ENCODE measurements around the gene ZNF862. TPM values are rescaled to one million over a fixed set of nuclear protein-coding genes. Genes with fewer than 3 reads are reported as not detected.

Gene ZNF862
- total RNA-seq, 1 donor from 2014 or later = 19.6 TPM

DNA sequence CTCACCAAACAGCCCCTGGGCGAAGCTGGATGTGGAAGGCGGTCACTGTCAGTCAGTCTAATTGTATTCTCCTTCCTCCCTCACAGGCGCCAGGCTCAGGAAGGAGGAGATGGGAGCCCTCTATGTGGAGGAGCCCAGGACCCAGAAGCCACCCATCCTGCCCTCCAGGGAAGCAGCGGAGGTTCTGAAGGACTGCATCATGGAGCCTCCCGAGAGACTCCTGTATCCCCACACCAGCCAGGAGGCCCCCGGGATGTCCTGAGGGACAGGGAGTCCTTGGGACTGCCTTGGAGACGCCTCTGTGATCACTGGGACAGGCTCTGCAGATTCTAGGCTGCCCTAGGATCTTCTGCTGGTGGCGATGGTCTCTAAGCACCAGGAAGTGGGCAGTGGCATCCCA is 25.8 kb downstream of the ZNF862 start:
- DNase-seq (ENCODE audit: low read depth, low spot score) = no peak
- H3K27me3 Mint-ChIP-seq (ENCODE audit: low read depth) = no peaks in the 10 kb centered on the region
- H3K27ac Mint-ChIP-seq (ENCODE audit: unreplicated experiment) = no peak overlapping the region
- no peaks in the 10 kb centered on the region for H3K9me3 Mint-ChIP-seq
- no peaks in the 10 kb centered on the region for H3K4me1 Mint-ChIP-seq
- TF ChIP-seq, protein P1, sequence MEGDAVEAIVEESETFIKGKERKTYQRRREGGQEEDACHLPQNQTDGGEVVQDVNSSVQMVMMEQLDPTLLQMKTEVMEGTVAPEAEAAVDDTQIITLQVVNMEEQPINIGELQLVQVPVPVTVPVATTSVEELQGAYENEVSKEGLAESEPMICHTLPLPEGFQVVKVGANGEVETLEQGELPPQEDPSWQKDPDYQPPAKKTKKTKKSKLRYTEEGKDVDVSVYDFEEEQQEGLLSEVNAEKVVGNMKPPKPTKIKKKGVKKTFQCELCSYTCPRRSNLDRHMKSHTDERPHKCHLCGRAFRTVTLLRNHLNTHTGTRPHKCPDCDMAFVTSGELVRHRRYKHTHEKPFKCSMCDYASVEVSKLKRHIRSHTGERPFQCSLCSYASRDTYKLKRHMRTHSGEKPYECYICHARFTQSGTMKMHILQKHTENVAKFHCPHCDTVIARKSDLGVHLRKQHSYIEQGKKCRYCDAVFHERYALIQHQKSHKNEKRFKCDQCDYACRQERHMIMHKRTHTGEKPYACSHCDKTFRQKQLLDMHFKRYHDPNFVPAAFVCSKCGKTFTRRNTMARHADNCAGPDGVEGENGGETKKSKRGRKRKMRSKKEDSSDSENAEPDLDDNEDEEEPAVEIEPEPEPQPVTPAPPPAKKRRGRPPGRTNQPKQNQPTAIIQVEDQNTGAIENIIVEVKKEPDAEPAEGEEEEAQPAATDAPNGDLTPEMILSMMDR (conservative IDR thresholded peaks at IDR 0.05) = no peak
- H3K36me3 Mint-ChIP-seq (ENCODE audit: low read depth) = peaks cover 4% of the 10 kb centered on the region
- H3K4me3 Mint-ChIP-seq = no peak overlapping the region

DNA sequence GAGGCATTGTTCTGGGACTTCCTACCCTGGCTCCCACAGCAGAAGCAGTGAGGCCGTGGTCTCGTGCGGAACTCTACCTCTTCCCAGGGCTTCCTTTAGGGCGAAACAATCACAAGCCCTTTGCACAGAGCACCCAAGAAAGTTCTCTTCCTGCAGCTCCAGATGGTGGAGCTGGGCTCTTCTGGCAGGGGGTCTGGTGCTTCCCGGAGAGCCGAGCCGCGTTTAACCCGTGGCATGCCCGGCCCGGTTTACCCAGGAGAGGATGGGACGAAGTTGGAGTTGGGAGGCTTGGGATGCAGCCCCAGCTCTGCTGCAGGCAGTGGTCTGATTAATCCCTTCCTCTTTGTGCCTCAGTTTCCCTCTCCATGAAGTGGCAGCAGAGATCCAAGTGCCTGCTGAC is 26.6 kb downstream of the ZNF862 start:
- Mint-ChIP-seq H3K9me3 (no peaks in the 10 kb centered on the region), H3K36me3 (ENCODE audit: low read depth) (peaks cover 4% of the 10 kb centered on the region), H3K4me3 (no peak overlapping the region), H3K4me1 (no peaks in the 10 kb centered on the region), H3K27ac (ENCODE audit: unreplicated experiment) (no peak overlapping the region), H3K27me3 (ENCODE audit: low read depth) (no peaks in the 10 kb centered on the region)
- TF ChIP-seq, protein P1 (conservative IDR thresholded peaks at IDR 0.05) = no peak
- no peak for DNase-seq (ENCODE audit: low read depth, low spot score)

DNA sequence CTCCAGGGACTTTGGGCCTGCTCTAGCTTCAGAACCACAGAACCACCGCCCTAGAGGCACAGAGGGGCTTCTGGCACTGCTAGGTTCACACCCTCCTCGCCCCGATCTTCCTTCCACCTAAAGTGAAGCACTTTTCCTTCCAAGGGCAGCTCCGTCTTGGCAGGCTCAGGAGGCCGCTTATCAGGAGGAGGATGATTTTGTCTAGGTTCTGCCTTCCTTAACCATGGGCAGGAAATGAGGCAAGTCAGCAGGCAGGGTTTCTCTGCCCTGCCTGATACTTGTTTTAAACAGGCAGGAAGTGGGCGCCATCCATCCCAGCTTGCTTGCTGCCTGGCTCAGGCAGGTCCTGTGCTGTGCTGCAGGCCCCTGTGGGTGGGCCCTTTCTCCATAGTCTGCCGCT is 27.3 kb downstream of the ZNF862 start:
- no peaks in the 10 kb centered on the region for H3K9me3 Mint-ChIP-seq
- DNase-seq (ENCODE audit: low read depth, low spot score) = no peak
- no peak overlapping the region for H3K4me3 Mint-ChIP-seq
- no peaks in the 10 kb centered on the region for H3K4me1 Mint-ChIP-seq
- H3K27me3 Mint-ChIP-seq (ENCODE audit: low read depth) = no peaks in the 10 kb centered on the region
- TF ChIP-seq, protein P1 (conservative IDR thresholded peaks at IDR 0.05) = no peak
- no peak overlapping the region for H3K27ac Mint-ChIP-seq (ENCODE audit: unreplicated experiment)
- H3K36me3 Mint-ChIP-seq (ENCODE audit: low read depth) = no peaks in the 10 kb centered on the region

DNA sequence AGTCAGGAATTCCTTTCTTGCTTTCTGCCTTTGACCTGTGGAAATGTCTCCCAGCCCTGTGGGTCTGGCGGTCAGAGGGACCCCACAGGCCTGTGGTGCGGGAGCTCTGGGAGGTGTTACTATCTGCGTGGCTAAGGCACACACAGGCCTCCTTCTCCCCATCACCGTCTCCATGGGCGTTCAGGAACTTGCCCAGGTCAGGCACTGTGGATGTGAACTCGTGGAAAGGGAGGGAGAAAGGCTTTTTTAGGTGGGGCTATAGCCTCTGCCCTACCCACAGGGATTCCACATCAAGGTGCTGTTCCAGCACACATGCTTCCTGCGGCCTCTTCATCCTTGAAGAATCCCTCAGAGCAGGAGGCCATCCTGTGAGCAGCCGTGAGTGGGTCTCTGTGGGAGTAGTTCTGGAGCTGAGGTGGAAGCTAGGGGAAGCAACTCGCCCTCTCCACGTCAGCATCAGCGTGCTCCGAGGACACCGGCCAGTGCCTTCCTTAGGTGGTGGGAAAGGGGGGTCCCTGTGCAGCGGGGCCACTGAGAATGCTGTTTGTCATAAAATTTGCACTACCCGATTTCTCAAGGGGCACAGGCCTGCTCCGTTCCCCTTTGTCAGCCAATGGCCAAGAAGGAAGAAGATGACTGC is 28.1 kb downstream of the ZNF862 start:
- H3K27me3 Mint-ChIP-seq (ENCODE audit: low read depth) = no peaks in the 10 kb centered on the region
- no peak for DNase-seq (ENCODE audit: low read depth, low spot score)
- H3K27ac Mint-ChIP-seq (ENCODE audit: unreplicated experiment) = no peak overlapping the region
- no peak overlapping the region for H3K4me3 Mint-ChIP-seq
- TF ChIP-seq, protein P1 (conservative IDR thresholded peaks at IDR 0.05) = no peak
- H3K36me3 Mint-ChIP-seq (ENCODE audit: low read depth) = no peaks in the 10 kb centered on the region
- H3K4me1 Mint-ChIP-seq = no peaks in the 10 kb centered on the region
- no peaks in the 10 kb centered on the region for H3K9me3 Mint-ChIP-seq

DNA sequence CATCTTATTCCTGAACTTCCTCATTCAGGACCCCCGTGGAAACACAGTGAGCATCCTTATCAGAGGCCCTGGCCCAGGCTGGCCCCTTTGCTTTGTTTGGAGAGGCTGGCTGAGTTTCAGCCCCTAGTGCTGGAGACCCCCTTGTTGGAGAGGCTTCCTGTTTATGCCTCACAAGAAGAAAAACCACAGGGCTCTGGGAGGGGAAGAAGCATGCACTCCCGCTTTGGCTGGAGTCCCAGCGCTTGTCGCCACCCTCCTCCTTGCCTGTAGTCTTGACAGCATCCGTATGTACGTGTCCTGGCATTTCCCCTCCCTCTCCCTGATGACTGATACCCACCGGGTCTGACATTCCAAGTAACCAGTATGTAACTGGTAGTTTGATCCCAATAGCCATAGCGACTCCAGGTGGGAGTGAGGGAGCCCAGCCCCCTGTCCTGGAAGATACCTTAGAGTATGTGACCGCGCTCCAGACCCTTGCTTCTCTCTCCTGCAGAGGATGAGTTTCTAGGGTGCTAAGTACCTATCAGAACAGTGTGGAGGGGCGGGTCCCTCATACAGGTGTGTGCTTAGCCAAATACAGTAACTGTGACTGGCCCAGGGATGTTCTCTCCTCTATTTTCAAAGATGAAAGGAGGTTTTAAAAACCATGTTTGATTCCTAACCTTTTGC is 28.7 kb downstream of the ZNF862 start:
- TF ChIP-seq, protein P1 (conservative IDR thresholded peaks at IDR 0.05) = no peak
- DNase-seq (ENCODE audit: low read depth, low spot score) = no peak
- Mint-ChIP-seq H3K9me3 (no peaks in the 10 kb centered on the region), H3K4me3 (no peak overlapping the region), H3K27me3 (ENCODE audit: low read depth) (no peaks in the 10 kb centered on the region), H3K36me3 (ENCODE audit: low read depth) (no peaks in the 10 kb centered on the region), H3K27ac (ENCODE audit: unreplicated experiment) (no peak overlapping the region), H3K4me1 (no peaks in the 10 kb centered on the region)

Data from neural crest cell (in vitro differentiated cells).